ENCODE results near the gene PARP6. TPM values are rescaled to one million over a fixed set of nuclear protein-coding genes. Genes with fewer than 3 reads are reported as not detected.

The PARP6 gene
- total RNA-seq, 1 donor from 2014 or later, result 72.0 TPM

DNA sequence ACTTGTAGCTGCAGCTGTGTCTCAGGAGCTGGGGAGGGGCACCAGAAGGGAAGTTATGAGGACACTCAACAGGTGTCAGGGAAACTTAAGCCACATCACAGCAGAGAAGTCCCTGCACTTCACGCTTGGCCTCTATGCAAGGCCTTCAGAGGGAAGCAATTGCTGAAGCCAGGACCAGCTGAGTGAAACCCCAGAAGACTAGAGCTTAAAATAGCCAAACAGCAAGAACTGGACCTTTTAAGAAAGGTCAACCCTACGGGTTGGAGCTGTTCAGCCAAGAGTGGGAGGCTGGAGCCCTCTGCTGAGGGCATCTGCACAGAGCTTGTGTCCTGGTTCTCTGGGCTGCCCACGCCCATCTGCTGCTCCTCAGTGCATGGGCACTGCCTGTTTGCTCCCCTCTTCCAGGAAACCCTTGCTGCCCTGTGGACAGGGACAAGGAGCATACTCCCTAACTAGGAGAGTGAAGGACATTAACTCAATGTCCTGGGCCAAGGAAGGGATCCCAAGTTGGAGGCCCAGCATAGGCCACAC, 70.9 kb downstream of the PARP6 start:
- intact Hi-C loops (cut with micrococcal nuclease), result no loop called here

DNA sequence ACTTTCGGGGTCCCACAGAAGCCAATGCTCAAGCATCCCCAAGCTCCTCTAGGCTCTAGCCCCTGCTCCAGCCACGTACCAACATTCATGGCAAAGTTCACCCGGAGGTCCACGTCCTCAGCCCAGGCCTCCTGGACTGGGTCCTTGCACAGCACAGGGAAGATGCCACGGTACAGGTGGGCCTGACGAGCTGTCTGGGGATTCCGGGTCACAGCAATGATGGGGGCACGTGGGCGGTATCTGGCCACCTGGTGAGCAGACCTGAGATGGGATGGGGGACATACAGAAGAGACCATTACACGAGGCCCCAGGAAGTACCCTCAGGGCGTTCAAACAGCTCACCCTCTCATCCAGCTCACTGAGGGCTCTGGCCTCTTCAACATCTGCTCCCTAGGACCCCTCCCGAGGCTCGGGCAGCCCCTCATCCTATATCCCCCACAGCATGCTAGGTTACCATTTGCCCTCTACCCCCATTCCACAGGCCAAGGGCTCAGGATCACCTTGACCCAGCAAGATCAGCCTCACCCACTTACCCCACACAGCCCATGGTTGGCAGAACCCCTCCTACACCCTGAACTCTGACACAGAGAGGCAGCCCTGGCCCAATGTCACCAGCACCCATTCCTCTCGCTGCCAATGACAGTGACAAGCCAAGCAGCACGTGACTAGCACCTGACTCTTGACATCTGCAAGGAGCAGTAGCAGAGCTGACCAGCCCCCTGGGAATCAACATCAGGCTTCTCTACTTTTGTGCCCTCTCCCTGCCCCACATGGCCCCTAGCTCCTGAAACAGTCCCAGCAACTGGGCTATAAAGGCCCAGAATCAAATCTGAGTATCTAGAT, 71.7 kb downstream of the PARP6 start:
- intact Hi-C loops (cut with micrococcal nuclease), result no loop called here

DNA sequence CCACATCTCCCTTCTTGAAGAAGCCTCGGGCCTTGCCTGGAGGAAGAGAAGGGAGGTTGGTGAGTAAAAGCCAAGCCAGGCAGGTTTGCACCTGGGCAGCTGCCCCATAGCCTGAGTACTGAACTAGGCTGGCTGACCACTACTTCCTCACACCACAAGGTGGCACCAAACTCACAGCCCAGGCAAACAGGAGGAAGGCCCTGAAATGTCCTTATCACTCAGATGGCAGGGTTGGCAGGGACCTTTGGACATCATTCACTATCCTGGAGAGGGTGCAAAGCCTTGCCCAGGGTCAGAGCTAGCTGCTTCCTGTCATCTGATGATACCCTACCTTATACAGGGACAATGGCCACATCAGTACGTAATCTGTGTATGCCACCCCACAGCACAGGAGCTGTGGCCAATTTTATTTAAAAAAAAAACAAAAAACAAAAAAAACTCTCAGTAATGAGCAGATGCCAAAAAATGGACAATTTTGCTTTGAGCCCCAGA, 72.6 kb downstream of the PARP6 start:
- intact Hi-C loops (cut with micrococcal nuclease), result loop anchor here (1.0 to 2.0 kb wide), 5 partner anchors 27 to 274 kb away; partner anchors contain the start of genes HEXA and PARP6

DNA sequence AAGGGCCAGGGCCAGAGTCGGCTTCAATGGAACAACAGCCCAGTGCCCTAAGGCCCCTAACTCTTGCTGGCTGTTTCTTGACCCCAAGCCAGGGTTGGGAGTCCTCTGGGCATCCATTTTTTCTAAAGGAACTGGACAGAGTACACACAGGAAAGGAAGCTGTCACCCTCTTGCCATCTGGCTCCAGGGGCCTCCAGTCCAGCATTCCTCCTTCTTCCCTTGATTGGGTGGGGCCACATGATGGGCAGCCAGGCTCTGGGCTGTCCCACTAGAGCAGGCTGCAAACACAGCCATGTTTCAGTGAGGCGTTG, 73.2 kb downstream of the PARP6 start:
- intact Hi-C loops (cut with micrococcal nuclease), result loop anchor here (1.0 to 2.0 kb wide), 5 partner anchors 27 to 274 kb away; partner anchors contain the start of genes HEXA and PARP6

DNA sequence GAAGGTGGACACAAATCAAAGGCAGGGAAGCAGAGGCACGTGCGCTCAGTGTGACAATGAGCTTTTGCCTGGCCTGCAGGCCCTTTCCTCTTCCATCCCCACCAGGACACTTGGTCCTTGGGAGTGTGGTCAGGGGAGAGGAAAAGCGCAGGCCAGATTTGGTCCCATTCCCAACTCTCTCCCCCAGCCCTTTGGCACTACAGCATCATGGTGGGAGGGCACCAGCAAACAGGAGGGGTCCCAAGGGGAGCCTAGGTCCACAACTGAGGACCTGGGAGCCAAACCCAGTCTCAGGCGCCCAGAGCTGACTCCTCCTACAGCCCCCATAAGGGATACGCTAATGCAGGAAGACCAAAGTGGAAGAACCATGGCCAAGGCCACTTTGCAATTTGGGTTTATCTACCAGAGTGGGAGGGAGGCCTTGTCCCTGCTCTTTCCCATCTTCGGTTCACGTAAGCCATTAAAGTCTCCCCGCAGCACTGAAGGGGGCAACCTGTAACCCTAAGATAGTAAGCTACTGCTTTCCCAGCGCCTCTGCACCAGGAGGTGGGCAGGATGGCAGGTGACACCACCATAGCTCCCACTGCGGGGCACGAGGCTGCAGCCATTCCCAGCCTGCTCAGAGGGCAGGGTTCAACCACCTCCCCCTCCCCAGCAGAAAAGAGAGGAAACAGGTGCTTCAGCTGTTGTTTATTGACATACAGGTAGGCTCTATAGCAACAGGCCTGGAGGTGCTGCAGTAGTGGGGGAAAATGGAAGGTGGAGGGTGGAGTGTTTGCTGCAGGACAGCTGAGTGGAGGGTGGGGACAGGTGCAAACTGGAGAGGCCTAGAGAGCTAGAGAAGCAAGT, 73.8 kb downstream of the PARP6 start:
- intact Hi-C loops (cut with micrococcal nuclease), result loop anchor here (1.0 to 2.0 kb wide), 5 partner anchors 28 to 275 kb away; partner anchors contain the start of genes HEXA and PARP6

DNA sequence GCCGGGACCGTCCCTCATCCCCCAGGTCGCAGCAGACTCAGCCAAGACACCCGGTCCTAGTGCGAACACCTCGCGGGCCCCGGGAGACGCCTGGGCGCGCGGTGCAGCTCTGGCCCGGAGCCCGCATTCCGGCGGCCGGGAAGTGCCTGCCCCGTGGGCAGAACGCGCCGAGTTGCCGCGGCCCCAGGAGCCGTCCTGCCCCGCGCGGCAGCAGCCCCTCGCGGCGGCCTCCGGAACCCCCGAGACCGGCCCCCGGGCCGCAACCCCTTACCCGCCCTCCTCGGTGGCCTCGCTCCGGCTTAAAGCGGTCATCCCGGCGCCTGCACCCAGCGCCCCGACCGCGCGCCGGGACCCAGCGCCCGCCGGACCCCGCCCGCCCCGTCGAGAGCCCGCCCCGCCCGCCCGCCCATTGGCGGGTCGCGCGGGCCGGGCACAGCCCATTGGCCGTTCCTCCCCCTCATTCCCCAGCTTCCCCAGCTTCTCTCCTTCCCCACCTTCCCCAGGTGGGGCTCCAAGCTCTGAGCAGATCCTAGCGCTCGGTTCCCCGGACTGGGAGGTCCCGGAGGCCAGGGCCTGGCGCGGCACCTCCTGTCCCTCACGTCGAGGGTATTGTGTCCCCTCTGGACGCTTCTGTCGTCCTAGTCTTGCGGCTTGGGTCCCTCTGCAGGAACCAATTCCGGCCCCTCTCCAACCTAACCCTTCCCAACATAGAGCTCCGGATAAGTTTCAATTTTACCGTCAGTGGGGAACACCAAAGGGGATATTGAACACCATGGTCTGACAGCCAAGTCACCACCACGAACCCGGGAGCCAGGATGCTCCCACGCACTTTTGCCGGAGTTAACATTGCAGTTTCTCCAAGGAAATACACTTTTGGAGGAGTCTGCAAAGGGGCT, 74.6 kb downstream of the PARP6 start, which contains the start of gene GRAMD2A:
GRAMD2A (minus strand) TSS at position 328 of the 896 bp plus-strand sequence.
- intact Hi-C loops (cut with micrococcal nuclease), result loop anchor here (2.0 kb wide), 1 partner anchor 75 kb away; the partner anchor contains the start of gene PARP6

DNA sequence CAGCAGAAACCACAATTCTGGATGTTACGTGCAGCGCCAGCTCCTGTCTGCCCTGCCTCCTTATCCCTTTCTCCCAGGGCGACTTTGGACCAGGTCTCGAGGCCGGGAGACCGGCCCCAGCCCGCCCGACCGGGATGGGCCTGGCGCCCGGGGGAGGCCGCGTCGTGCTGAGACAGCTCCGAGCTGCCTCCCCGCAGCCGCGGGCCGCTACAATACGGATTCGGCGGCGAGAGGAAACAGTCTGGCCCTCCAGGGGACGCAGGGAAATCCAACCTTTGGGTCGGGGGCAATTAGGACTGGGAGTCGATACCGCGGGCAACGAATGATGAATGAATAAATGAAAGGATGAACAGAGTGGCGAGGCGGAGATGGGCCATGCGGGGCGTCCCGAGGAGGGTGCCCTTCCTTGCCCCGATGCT, 75.3 kb downstream of the PARP6 start:
- intact Hi-C loops (cut with micrococcal nuclease), result no loop called here

DNA sequence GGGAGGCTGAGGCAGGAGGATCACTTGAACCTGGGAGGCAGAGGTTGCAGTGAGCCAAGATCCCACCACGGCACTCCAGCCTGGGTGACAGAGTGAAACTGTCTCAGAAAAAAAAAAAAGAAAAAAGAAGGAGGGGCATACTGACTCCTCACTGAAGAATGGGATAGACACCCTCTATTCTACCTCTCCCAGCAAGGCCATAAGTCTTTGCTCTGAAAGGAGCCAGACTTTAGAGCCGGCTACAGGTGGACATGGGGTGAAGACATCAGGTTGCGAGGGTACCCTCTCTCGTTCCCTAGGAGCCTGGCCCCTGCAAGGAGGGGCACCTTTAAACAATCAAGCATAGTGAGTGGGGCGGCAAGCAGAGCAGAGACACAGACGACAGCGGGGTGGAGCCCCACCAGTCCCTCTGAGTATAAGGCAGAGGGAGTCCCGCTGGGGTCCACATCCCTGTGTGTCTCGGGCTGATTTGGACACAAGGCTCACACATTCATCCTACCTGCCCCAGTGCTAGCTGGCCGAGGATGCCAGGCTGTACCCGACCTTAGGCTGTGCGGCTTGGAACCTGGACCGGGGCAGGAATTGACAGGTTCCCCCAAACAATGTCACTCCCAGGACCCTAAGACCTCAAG, 75.8 kb downstream of the PARP6 start:
- intact Hi-C loops (cut with micrococcal nuclease), result no loop called here

DNA sequence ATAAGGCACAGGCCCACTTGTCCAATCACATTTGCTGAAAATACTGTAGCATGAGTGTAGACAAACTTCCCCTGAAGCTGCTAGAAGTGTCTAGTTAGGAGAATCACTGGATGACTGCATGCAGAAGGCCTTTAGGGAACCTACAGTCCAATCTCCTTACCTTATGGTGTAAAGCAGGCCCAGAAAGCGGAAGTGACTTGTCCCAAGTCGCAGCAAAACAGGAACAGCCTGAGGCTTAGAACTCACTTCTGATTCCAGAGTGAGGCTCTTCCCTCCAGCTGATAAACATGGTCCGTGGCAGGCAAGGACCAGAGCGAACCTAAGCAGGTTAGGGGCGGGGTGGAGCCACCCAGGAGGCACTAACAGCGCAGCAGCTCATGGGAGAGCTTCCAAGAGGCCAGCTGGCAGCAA, 77.2 kb downstream of the PARP6 start:
- intact Hi-C loops (cut with micrococcal nuclease), result no loop called here

DNA sequence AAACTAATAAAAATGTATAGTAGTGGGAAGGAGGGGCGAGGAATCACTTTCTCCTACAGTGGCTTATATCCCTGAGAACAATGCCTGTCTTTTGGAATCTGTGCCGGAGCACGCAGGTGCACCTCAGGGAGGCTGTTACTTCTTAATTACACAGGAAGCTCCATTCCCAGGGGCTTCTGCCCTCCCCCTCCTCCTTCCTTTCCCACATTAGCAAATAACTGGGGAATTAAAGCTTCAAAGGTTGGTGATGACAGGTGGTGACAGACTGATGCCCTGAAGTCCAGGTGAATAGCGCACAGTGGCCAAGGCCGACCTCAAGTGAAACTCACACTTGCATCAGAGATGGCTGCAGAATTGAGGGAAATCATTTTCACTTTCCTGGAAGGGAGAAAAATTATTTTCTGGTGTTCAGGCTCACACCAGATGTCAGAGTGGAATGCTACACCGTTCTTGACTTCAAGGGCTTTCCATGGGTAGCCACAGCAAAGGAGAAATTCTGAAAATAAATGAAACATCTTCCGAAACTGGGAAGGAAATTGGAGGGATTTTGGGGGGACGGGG, 78.4 kb downstream of the PARP6 start:
- intact Hi-C loops (cut with micrococcal nuclease), result no loop called here

DNA sequence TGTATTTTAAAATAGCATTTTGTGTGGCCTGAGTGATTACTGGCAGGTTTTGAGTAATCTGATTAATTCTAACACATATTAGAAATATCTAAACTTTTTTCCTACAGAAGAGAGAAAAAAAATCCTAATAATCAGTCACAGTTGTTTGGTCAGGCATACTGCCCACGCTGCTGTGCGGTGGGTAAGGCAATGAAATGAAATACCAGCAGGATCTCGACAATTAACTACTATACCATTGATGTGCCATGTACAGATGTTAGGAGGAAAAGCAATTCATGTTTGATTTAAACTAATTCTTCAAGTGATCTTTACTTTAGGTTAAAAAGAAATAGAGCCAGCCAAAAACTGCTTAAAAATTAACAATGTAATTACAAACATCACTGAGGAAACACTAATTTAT, 79.9 kb downstream of the PARP6 start:
- intact Hi-C loops (cut with micrococcal nuclease), result no loop called here

Other genes starting within 250 kb of the PARP6 start
- gene MYO9A, start 154.4 kb downstream of the PARP6 start, total RNA-seq, result 9.2 and 11.9 TPM in 2 replicates
- gene SENP8, start 154.2 kb downstream of the PARP6 start, total RNA-seq, result 0.93 and 1.0 TPM in 2 replicates
- gene GRAMD2A, start 74.8 kb downstream of the PARP6 start, total RNA-seq, result 0.20 TPM in 1 of 2 replicates, not detected in the other
- 1,562 and 1,563 TPM in 2 replicates for gene PKM, start 41.4 kb downstream of the PARP6 start, total RNA-seq
- gene CELF6, start 47.6 kb upstream of the PARP6 start, total RNA-seq, result 0.98 and 1.1 TPM in 2 replicates
- 90.3 and 92.7 TPM in 2 replicates for gene HEXA, start 103.5 kb upstream of the PARP6 start, total RNA-seq
- gene TMEM202, start 125.8 kb upstream of the PARP6 start, total RNA-seq, result not detected in 2 replicates
- 119 and 123 TPM in 2 replicates for gene ARIH1, start 201.8 kb upstream of the PARP6 start, total RNA-seq

Measured in T-helper 1 cell treated with Interleukin-12 subunit alpha and Interleukin-12 subunit beta and Interleukin-4 antibody, amounts not matched to agents 30 ng/mL and 1 ng/mL, for 36 hours (primary cell).